HCT116 (cell line): Measurements from ENCODE around the gene EIF4G2. TPM values are rescaled to one million over a fixed set of nuclear protein-coding genes. Genes with fewer than 3 reads are reported as not detected.

Source experiments
- ATAC-seq: fragments of 200-7000 bp; cut with Tn5 transposase; 2 replicates; pipeline ENCODE4 v1.9.1; 2020; ENCODE audit warnings: mild to moderate bottlenecking, moderate library complexity
- BruUV-seq: library from RNA; stranded (reverse); fragments of 400-500 nt; replicated peaks from 2 replicates; lab custom pipeline; 2021; lab: Mats Ljungman, UMichigan
- CTCF ChIA-PET: fragments of 300-600 bp; sonication (Branson Sonifier 250); formaldehyde crosslinking; loops from one replicate; lab custom pipeline; 2021; ENCODE audit warnings: antibody characterized with exemption; lab: Charles Lee
- POLR2A ChIA-PET: fragments of 300-600, 350-600 bp; sonication (Branson Sonifier 250); formaldehyde crosslinking; loops from one replicate; lab custom pipeline; 2021; ENCODE audit warnings: antibody characterized with exemption; lab: Charles Lee
- RAD21 ChIA-PET, 2 experiments: fragments of 300-600 bp; sonication (Branson Sonifier 250); formaldehyde crosslinking; loops; one replicate each; lab custom pipeline; 2023; ENCODE audit warnings: low total read pairs in 2 of 2; ENCODE audit not compliant: uncharacterized antibody in 2 of 2, unreplicated experiment in 2 of 2, low non-redundant PET in 1 of 2; lab: Charles Lee
- DNase-seq: peaks from one replicate; pipeline ENCODE4 v3.0.0-alpha.2; 2010; ENCODE audit warnings: low read depth, low spot score
- H2AFZ ChIP-seq: fragments of 200-600 bp; shearing (Covaris generic), sonication (generic); 2 replicates; pipeline ENCODE4 v1.6.1; 2017; ENCODE audit warnings: low read depth, mixed run types, mixed read lengths, antibody characterized with exemption, low read length; ENCODE audit not compliant: poor library complexity, severe bottlenecking
- H3K27ac ChIP-seq: 2 replicates; pipeline ENCODE4 v1.5.1; 2012; ENCODE audit warnings: low read depth, low read length
- H3K27me3 ChIP-seq: fragments of 200-600 bp; sonication (generic); 2 replicates; pipeline ENCODE4 v1.6.1; 2016; ENCODE audit warnings: mixed run types, low read length, mixed read lengths; ENCODE audit not compliant: insufficient read depth
- H3K36me3 ChIP-seq, 2 experiments: fragments of 200-500 bp in 1 of 2; fragments of 200-600 bp in 1 of 2; sonication (Bioruptor generic) in 1 of 2; sonication (generic) in 1 of 2; 2 replicates each; pipeline versions ENCODE4 v1.5.1 to v1.6.1; 2014 to 2016; ENCODE audit warnings: low read length in 2 of 2, inconsistent platforms in 1 of 2, mixed read lengths in 1 of 2, mixed run types in 1 of 2; ENCODE audit not compliant: insufficient read depth in 2 of 2, control insufficient read depth in 1 of 2
- H3K4me1 ChIP-seq, 2 experiments: fragments of 200-600 bp in 1 of 2; sonication (generic) in 1 of 2; 2 replicates each; pipeline versions ENCODE4 v1.5.1 to v1.6.1; 2012 to 2017; ENCODE audit warnings: low read length in 2 of 2, inconsistent platforms in 1 of 2, mild to moderate bottlenecking in 1 of 2, mixed read lengths in 1 of 2, mixed run types in 1 of 2, moderate library complexity in 1 of 2; ENCODE audit not compliant: insufficient read depth in 2 of 2, control insufficient read depth in 1 of 2
- H3K4me2 ChIP-seq: fragments of 200-600 bp; sonication (generic); 2 replicates; pipeline ENCODE4 v1.6.1; 2017; ENCODE audit warnings: mixed run types, low read length, mixed read lengths
- H3K4me3 ChIP-seq, 2 experiments: fragments of 200-600 bp in 1 of 2; sonication (generic) in 1 of 2; replicated peaks in 1 of 2; 2 replicates each; pipeline ENCODE4 v1.5.1; 2011 to 2016; ENCODE audit warnings: low read length in 2 of 2, control low read depth in 1 of 2, low read depth in 1 of 2, mild to moderate bottlenecking in 1 of 2, mixed read lengths in 1 of 2, mixed run types in 1 of 2
- H3K79me2 ChIP-seq: fragments of 200-600 bp; sonication (generic); 2 replicates; pipeline ENCODE4 v1.6.1; 2017; ENCODE audit warnings: mild to moderate bottlenecking, mixed run types, low read length, moderate library complexity, mixed read lengths; ENCODE audit not compliant: insufficient read depth
- H3K9ac ChIP-seq: fragments of 200-600 bp; sonication (generic); 2 replicates; pipeline ENCODE4 v1.6.1; 2016; ENCODE audit warnings: low read length, mixed read lengths
- H3K9me2 ChIP-seq: fragments of 200-600 bp; sonication (generic), shearing (Covaris generic); 2 replicates; pipeline ENCODE4 v1.6.1; 2017; ENCODE audit warnings: mixed run types, mild to moderate bottlenecking, moderate library complexity; ENCODE audit not compliant: insufficient read depth
- H3K9me3 ChIP-seq, 2 experiments: fragments of 200-500 bp in 1 of 2; fragments of 200-600 bp in 1 of 2; sonication (Bioruptor generic) in 1 of 2; sonication (generic) in 1 of 2; 2 replicates each; pipeline ENCODE4 v1.6.1; 2014 to 2017; ENCODE audit warnings: low read length in 2 of 2, mixed read lengths in 2 of 2, inconsistent platforms in 1 of 2, low read depth in 1 of 2, mild to moderate bottlenecking in 1 of 2, mixed run types in 1 of 2, moderate library complexity in 1 of 2; ENCODE audit not compliant: control insufficient read depth in 1 of 2, insufficient read depth in 1 of 2
- H4K20me1 ChIP-seq: fragments of 200-600 bp; sonication (generic), shearing (Covaris generic); 2 replicates; pipeline ENCODE4 v1.6.1; 2017; ENCODE audit warnings: mixed run types, mild to moderate bottlenecking, moderate library complexity; ENCODE audit not compliant: insufficient read depth
- ATF3 ChIP-seq: IDR thresholded peaks from 2 replicates; pipeline ENCODE4 v1.6.1; 2012
- CBX3 ChIP-seq: IDR thresholded peaks from 2 replicates; pipeline ENCODE4 v1.6.1; 2012; ENCODE audit warnings: low read depth
- CEBPB ChIP-seq: IDR thresholded peaks from 2 replicates; pipeline ENCODE4 v1.6.1; 2012; ENCODE audit warnings: low read depth
- CTCF ChIP-seq, 3 experiments: fragments of 200-600 bp in 1 of 3; sonication (generic) in 1 of 3; IDR thresholded peaks in 2 of 3; conservative IDR thresholded peaks in 1 of 3; 2 replicates each; pipeline ENCODE4 v1.5.1; 2012 to 2017; ENCODE audit warnings: low read depth in 2 of 3, low read length in 2 of 3, antibody characterized with exemption in 1 of 3, borderline replicate concordance in 1 of 3, control low read depth in 1 of 3, mild to moderate bottlenecking in 1 of 3, mixed read lengths in 1 of 3, mixed run types in 1 of 3, moderate library complexity in 1 of 3; ENCODE audit not compliant: insufficient read depth in 1 of 3
- EGR1 ChIP-seq: IDR thresholded peaks from 2 replicates; pipeline ENCODE4 v1.6.1; 2012; ENCODE audit warnings: low read depth
- ELF1 ChIP-seq: IDR thresholded peaks from 2 replicates; pipeline ENCODE4 v1.6.1; 2012; ENCODE audit warnings: low read depth, borderline replicate concordance
- EZH2phosphoT487 ChIP-seq: fragments of 200-600 bp; IDR thresholded peaks from 2 replicates; pipeline ENCODE4 v1.6.1; 2018; ENCODE audit warnings: antibody characterized with exemption, borderline replicate concordance
- FOSL1 ChIP-seq: IDR thresholded peaks from 2 replicates; pipeline ENCODE4 v1.6.1; 2012; ENCODE audit warnings: low read depth
- JUND ChIP-seq: IDR thresholded peaks from 2 replicates; pipeline ENCODE4 v1.6.1; 2012
- POLR2AphosphoS5 ChIP-seq: IDR thresholded peaks from 2 replicates; pipeline ENCODE4 v1.6.1; 2011; ENCODE audit warnings: mild to moderate bottlenecking, low read depth, low read length, moderate library complexity
- RAD21 ChIP-seq: IDR thresholded peaks from 2 replicates; pipeline ENCODE4 v1.6.1; 2012; ENCODE audit warnings: low read depth, mild to moderate bottlenecking
- REST ChIP-seq: IDR thresholded peaks from 2 replicates; pipeline ENCODE4 v1.6.1; 2012; ENCODE audit warnings: low read depth
- SIN3A ChIP-seq: IDR thresholded peaks from 2 replicates; pipeline ENCODE4 v1.6.1; 2012; ENCODE audit warnings: low read depth
- SRF ChIP-seq: IDR thresholded peaks from 2 replicates; pipeline ENCODE4 v1.6.1; 2012; ENCODE audit warnings: low read depth
- TCF7L2 ChIP-seq: IDR thresholded peaks from 2 replicates; pipeline ENCODE4 v1.7.0; 2011; ENCODE audit warnings: borderline replicate concordance, inconsistent platforms; ENCODE audit not compliant: insufficient read depth, insufficient read length; ENCODE audit errors: extremely low read depth
- YY1 ChIP-seq: IDR thresholded peaks from 2 replicates; pipeline ENCODE4 v1.6.1; 2011; ENCODE audit warnings: low read length, low read depth, moderate library complexity, mild to moderate bottlenecking; ENCODE audit not compliant: insufficient replicate concordance; ENCODE audit errors: extremely low read depth
- ZFX ChIP-seq: fragments of 450-650 bp; IDR thresholded peaks from 2 replicates; pipeline ENCODE4 v1.6.1; 2017
- ZNF274 ChIP-seq: fragments of 200-500 bp; sonication (Bioruptor generic); IDR thresholded peaks from 2 replicates; pipeline ENCODE4 v1.6.1; 2014; ENCODE audit warnings: mild to moderate bottlenecking, low read depth, low read length, inconsistent platforms
- intact Hi-C: fragments of 100-400 bp; cut with micrococcal nuclease; formaldehyde crosslinking; loops from 2 replicates; pipeline ENCODE4 v1.10.0; 2022
- total RNA-seq: library from RNA; stranded (reverse); gene quantifications from one replicate; pipeline ENCODE4 v1.2.1, GENCODE V29; 2021; ENCODE audit not compliant: unreplicated experiment
- TF ChIP-seq, protein P1 (sequence below): IDR thresholded peaks from 2 replicates; pipeline ENCODE4 v1.6.1; 2011; ENCODE audit warnings: mild to moderate bottlenecking, low read length, moderate library complexity; ENCODE audit not compliant: insufficient replicate concordance; ENCODE audit errors: extremely low read depth

EIF4G2 gene
- total RNA-seq, 1 experiment from 2014 or later, result 888 TPM

GRCh38 chr11:10771457-10771856 is 37.3 kb downstream of the EIF4G2 start:
- ATAC-seq (no peak), DNase-seq (no peak)
- no peaks in the 10 kb centered on the region for H3K9me2 ChIP-seq
- peaks cover 64 to 76% of the 10 kb centered on the region in 2 experiments for H3K36me3 ChIP-seq
- H3K27ac ChIP-seq, result no peak overlapping the region
- no peaks in the 10 kb centered on the region for H3K4me1 ChIP-seq
- ChIA-PET CTCF (interaction anchor here (1.1 to 1.9 kb wide), 3 partner anchors 13 to 21 kb away, joined by 3 to 10 read pairs (median 7); partner anchors contain the start of gene CTR9), RAD21 (no interaction called here)
- no TSS peak for BruUV-seq
- H2AFZ ChIP-seq, result no peak overlapping the region
- H3K9me3 ChIP-seq, result no peaks in the 10 kb centered on the region
- H3K27me3 ChIP-seq, result no peaks in the 10 kb centered on the region
- no peak for TF ChIP-seq CEBPB
- TF ChIP-seq REST, result no peak
- TF ChIP-seq CTCF (IDR thresholded peaks at IDR 0.05 in 2 of 3, conservative IDR thresholded peaks at IDR 0.05 in 1 of 3; ENCODE audit: borderline replicate concordance in 1 of 3, insufficient read depth in 1 of 3, low read depth in 2 of 3, low read length in 2 of 3), result no peak
- no peak for TF ChIP-seq JUND
- TF ChIP-seq ZFX, result no peak
- TF ChIP-seq ATF3, result no peak
- TF ChIP-seq ELF1, result no peak
- no peak for TF ChIP-seq SIN3A
- no peak for TF ChIP-seq TCF7L2
- TF ChIP-seq FOSL1, result no peak
- no peak for TF ChIP-seq SRF
- no peak for TF ChIP-seq ZNF274
- TF ChIP-seq CBX3, result no peak
- TF ChIP-seq, protein P1, sequence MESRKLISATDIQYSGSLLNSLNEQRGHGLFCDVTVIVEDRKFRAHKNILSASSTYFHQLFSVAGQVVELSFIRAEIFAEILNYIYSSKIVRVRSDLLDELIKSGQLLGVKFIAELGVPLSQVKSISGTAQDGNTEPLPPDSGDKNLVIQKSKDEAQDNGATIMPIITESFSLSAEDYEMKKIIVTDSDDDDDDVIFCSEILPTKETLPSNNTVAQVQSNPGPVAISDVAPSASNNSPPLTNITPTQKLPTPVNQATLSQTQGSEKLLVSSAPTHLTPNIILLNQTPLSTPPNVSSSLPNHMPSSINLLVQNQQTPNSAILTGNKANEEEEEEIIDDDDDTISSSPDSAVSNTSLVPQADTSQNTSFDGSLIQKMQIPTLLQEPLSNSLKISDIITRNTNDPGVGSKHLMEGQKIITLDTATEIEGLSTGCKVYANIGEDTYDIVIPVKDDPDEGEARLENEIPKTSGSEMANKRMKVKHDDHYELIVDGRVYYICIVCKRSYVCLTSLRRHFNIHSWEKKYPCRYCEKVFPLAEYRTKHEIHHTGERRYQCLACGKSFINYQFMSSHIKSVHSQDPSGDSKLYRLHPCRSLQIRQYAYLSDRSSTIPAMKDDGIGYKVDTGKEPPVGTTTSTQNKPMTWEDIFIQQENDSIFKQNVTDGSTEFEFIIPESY, result no peak
- no peak for TF ChIP-seq POLR2AphosphoS5
- no peak for TF ChIP-seq YY1
- TF ChIP-seq EZH2phosphoT487, result no peak
- no peak for TF ChIP-seq EGR1
- TF ChIP-seq RAD21, result no peak
- TF ChIP-seq, all 23 proteins: peak for 0
- H3K9ac ChIP-seq, result no peak overlapping the region
- POLR2A ChIA-PET, result interaction anchor here (1.4 to 2.3 kb wide), 3 partner anchors 20 to 78 kb away, joined by 3 to 9 read pairs (median 8); partner anchors contain the start of genes CTR9 and EIF4G2
- H3K79me2 ChIP-seq, result peaks cover 5% of the 10 kb centered on the region; the same call in 1 of the 2 replicates
- intact Hi-C loops, result loop anchor here (5.0 kb wide), 1 partner anchor 251 kb away; no protein-coding TSS in a partner anchor
- H3K4me3 ChIP-seq, result no peak overlapping the region
- no peak overlapping the region for H3K4me2 ChIP-seq
- H4K20me1 ChIP-seq, result no peaks in the 10 kb centered on the region
